ENCODE data around the gene PPP2R5A. TPM values are rescaled to one million over a fixed set of nuclear protein-coding genes. Genes with fewer than 3 reads are reported as not detected.

PPP2R5A gene
- total and polyA plus RNA-seq, 2 of the 13 experiments (the other 11 are each of a cell fraction or from before 2014, with no cell fraction given) = 22.0 to 31.4 TPM

- peak; percentile 39; the same call in 1 of the 2 replicates for TF ChIP-seq ARID4A (CRISPR knock-in tag; IDR thresholded peaks at IDR 0.05; ENCODE audit: borderline replicate concordance)
- no peak for TF ChIP-seq KDM3A (CRISPR knock-in tag; IDR thresholded peaks at IDR 0.05; ENCODE audit: low read depth)
- 0 out of 2 replicates have a peak, but pooled peaks have one; percentile 24 for TF ChIP-seq FOSL2 (CRISPR knock-in tag; IDR thresholded peaks at IDR 0.05)
- no peak for TF ChIP-seq GFI1 (CRISPR knock-in tag; IDR thresholded peaks at IDR 0.05; ENCODE audit: borderline replicate concordance)
- TF ChIP-seq FOXO1 (CRISPR knock-in tag; IDR thresholded peaks at IDR 0.05) = peak; percentile 43; the same call in 1 of the 2 replicates
- 0 out of 2 replicates have a peak, but pooled peaks have one; percentile 19 for TF ChIP-seq MXD4 (CRISPR knock-in tag; IDR thresholded peaks at IDR 0.05)
- TF ChIP-seq SALL1 (CRISPR knock-in tag; IDR thresholded peaks at IDR 0.05) = peak; percentile 66
- peak; percentile 37 for TF ChIP-seq CEBPG (CRISPR knock-in tag; IDR thresholded peaks at IDR 0.05)
- no peak for TF ChIP-seq BRF2 (CRISPR knock-in tag; IDR thresholded peaks at IDR 0.05)
These were observed 38.0 kb upstream of the PPP2R5A start (continued) for GRCh38 chr1:212247179-212247721.

Measured in HepG2 (cell line).